ENCODE measurements around the gene DGKE.

Gene DGKE

GRCh38 chr17:56793957-56794356 is 40.0 kb upstream of the DGKE start:
- H3K4me3 ChIP-seq (ENCODE audit: low read depth, low read length): no peak overlapping the region
- TF ChIP-seq CTCF (IDR thresholded peaks at IDR 0.05; ENCODE audit: low read depth, low read length, missing control alignments): no peak
- DNase-seq (ENCODE audit: low read depth): no peak

GRCh38 chr17:56795221-56795865 is 38.6 kb upstream of the DGKE start:
- no peak overlapping the region for H3K4me3 ChIP-seq (ENCODE audit: low read depth, low read length)
- no peak for TF ChIP-seq CTCF (IDR thresholded peaks at IDR 0.05; ENCODE audit: low read depth, low read length, missing control alignments)
- DNase-seq (ENCODE audit: low read depth): no peak

GRCh38 chr17:56796536-56796935 is 37.4 kb upstream of the DGKE start:
- TF ChIP-seq CTCF (IDR thresholded peaks at IDR 0.05; ENCODE audit: low read depth, low read length, missing control alignments): no peak
- H3K4me3 ChIP-seq (ENCODE audit: low read depth, low read length): no peak overlapping the region
- DNase-seq (ENCODE audit: low read depth): no peak

GRCh38 chr17:56798916-56799315 is 35.0 kb upstream of the DGKE start:
- no peak overlapping the region for H3K4me3 ChIP-seq (ENCODE audit: low read depth, low read length)
- no peak for DNase-seq (ENCODE audit: low read depth)
- TF ChIP-seq CTCF (IDR thresholded peaks at IDR 0.05; ENCODE audit: low read depth, low read length, missing control alignments): no peak

GRCh38 chr17:56801459-56802178 is 32.3 kb upstream of the DGKE start:
- no peak overlapping the region for H3K4me3 ChIP-seq (ENCODE audit: low read depth, low read length)
- no peak for TF ChIP-seq CTCF (IDR thresholded peaks at IDR 0.05; ENCODE audit: low read depth, low read length, missing control alignments)
- DNase-seq (ENCODE audit: low read depth): no peak

GRCh38 chr17:56803071-56803470 is 30.9 kb upstream of the DGKE start:
- no peak for TF ChIP-seq CTCF (IDR thresholded peaks at IDR 0.05; ENCODE audit: low read depth, low read length, missing control alignments)
- DNase-seq (ENCODE audit: low read depth): no peak

GRCh38 chr17:56804454-56804853 is 29.5 kb upstream of the DGKE start:
- no peak for TF ChIP-seq CTCF (IDR thresholded peaks at IDR 0.05; ENCODE audit: low read depth, low read length, missing control alignments)
- H3K4me3 ChIP-seq (ENCODE audit: low read depth, low read length): no peak overlapping the region
- DNase-seq (ENCODE audit: low read depth): no peak

More at GRCh38 chr17:56803071-56803470, 30.9 kb upstream of the DGKE start:
- no peak overlapping the region for H3K4me3 ChIP-seq (ENCODE audit: low read depth, low read length)

All from GM12864 (cell line).